ENCODE measurements around the gene IQGAP1. TPM values are rescaled to one million over a fixed set of nuclear protein-coding genes. Genes with fewer than 3 reads are reported as not detected.
A peak's percentile ranks its signal among the peaks of the same experiment; 100 is the strongest.

IQGAP1 gene
- total and polyA plus RNA-seq, 7 donors, result 31.1 to 72.2 (median 44.1) TPM

DNA sequence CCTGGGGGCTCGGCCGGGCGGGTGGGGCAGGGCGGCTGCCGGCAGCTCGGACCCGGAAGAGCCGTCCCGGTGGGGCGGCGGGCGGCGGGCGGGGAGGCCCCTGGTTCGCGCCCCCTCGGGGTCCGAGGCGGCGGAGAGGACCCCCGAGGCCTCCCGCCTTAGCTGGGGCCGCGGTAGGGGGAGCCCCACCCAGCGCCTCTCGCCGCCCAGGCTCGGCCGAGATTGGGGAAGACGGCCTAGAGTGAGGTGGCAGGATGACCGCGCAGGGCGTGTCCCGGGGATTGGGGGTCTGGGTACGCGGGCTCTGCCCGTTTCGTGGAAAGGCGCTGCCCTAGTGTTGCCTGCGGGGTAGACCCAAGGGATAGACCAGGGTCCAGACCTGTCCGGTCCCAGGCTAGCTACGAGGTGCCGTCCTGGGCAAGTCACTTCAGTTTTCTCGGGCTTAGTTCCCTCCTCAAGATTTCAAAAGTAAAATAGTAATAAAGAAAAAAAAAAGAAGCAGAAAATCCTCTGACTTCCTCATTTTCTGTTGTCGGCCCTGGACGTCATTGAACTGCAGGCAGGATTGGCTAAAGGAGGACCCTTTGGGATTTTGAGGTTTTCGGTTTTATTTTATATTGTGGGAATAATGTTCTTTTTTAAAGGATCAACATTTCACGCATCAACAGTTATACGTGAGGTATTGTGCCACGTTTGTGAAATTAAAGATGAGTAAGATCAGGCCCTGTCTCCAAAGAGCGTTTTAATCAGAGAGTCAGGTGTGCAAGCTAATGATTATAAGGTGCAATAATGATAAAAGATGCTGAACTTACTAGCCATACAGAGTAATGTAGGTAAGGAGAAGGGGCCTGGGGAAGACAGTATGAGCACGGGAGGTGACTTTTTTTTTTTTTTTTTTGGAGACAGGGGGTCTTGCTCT, 679 bp downstream of the IQGAP1 start:
- Histone ChIP-seq H3K27ac (peak overlapping the region; percentile 96), H3K4me3 (peak overlapping the region; percentile 77), H3K9me3 (no peaks in the 10 kb centered on the region), H3K36me3 (ENCODE audit: insufficient read depth in 1 of 2, low read depth in 1 of 2) (peaks cover 4 to 17% of the 10 kb centered on the region in 2 donors), H3K4me1 (peaks cover 48% of the 10 kb centered on the region), H3K27me3 (ENCODE audit: insufficient read depth in 3 of 3, low read length in 2 of 3) (no peaks in the 10 kb centered on the region)
- TF ChIP-seq, protein P1, sequence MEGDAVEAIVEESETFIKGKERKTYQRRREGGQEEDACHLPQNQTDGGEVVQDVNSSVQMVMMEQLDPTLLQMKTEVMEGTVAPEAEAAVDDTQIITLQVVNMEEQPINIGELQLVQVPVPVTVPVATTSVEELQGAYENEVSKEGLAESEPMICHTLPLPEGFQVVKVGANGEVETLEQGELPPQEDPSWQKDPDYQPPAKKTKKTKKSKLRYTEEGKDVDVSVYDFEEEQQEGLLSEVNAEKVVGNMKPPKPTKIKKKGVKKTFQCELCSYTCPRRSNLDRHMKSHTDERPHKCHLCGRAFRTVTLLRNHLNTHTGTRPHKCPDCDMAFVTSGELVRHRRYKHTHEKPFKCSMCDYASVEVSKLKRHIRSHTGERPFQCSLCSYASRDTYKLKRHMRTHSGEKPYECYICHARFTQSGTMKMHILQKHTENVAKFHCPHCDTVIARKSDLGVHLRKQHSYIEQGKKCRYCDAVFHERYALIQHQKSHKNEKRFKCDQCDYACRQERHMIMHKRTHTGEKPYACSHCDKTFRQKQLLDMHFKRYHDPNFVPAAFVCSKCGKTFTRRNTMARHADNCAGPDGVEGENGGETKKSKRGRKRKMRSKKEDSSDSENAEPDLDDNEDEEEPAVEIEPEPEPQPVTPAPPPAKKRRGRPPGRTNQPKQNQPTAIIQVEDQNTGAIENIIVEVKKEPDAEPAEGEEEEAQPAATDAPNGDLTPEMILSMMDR (IDR thresholded peaks at IDR 0.05), result no peak
- DNase-seq (peak; percentile 80 to 88), ATAC-seq (peak; percentile 43 to 60 (median 52))
- intact Hi-C loops (cut with DNase I), result loop anchor here in 1 of 2 donors (5.0 kb wide), 1 partner anchor 34 kb away; no protein-coding TSS in a partner anchor
- 1% methylated on average over 39 to 52 of the region's 52 CpGs for WGBS, 3 donors

DNA sequence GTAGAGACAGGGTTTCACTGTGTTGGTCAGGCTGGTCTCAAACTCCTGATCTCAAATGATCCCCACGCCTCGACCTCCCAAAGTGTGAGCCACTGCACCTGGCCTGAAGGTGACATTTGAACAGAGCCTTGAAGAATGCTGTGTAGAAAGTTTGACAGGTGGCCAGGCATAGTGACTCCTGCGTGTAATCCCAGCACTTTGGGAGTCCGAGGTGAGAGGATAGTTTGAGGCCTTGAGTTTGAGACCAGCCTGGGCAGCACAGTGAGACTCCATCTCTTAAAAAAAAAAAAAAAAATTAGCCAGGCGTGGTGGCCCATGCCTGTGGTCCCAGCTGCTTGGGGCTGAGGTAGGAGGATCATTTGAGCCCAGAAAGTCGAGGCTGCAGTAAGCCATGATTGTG, 1.5 kb downstream of the IQGAP1 start:
- Histone ChIP-seq H3K9me3 (no peaks in the 10 kb centered on the region), H3K27me3 (ENCODE audit: insufficient read depth in 3 of 3, low read length in 2 of 3) (no peaks in the 10 kb centered on the region), H3K4me1 (peaks cover 56% of the 10 kb centered on the region), H3K36me3 (ENCODE audit: insufficient read depth in 1 of 2, low read depth in 1 of 2) (peaks cover 4 to 17% of the 10 kb centered on the region in 2 donors), H3K4me3 (peak overlapping the region; percentile 77), H3K27ac (peak overlapping the region; percentile 96)
- ATAC-seq, result no peak
- WGBS, 3 donors, result 24 to 39% (median 26%) methylated on average over 6 of the region's 6 CpGs
- no peak for DNase-seq
- intact Hi-C loops (cut with DNase I), result loop anchor here in 1 of 2 donors (5.0 kb wide), 1 partner anchor 33 kb away; no protein-coding TSS in a partner anchor
- TF ChIP-seq, protein P1 (IDR thresholded peaks at IDR 0.05), result no peak

DNA sequence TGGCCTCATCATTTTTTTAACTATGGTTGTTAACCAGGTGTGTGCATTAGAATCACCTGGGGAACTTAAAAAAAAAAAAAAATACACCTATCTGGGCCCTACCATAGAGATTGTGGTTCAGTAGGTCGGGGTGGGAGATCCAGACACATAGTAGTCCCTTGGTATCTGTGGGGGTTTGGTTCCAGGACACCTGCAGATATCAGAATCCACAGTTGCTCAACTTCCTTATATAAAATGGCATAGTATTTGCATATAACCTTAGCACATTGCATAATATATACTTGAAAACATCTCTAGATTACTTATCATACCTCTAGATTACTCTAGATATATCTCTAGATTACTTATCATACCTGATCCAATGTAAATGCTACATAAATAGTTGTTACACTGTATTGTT, 5.0 kb downstream of the IQGAP1 start:
- ATAC-seq (no peak), DNase-seq (no peak)
- Histone ChIP-seq H3K4me3 (peak overlapping the region; percentile 1), H3K4me1 (peaks cover 83% of the 10 kb centered on the region), H3K27me3 (ENCODE audit: insufficient read depth in 3 of 3, low read length in 2 of 3) (no peaks in the 10 kb centered on the region), H3K9me3 (no peaks in the 10 kb centered on the region), H3K27ac (peak overlapping the region; percentile 96), H3K36me3 (ENCODE audit: insufficient read depth in 1 of 2, low read depth in 1 of 2) (peaks cover 4 to 17% of the 10 kb centered on the region in 2 donors)
- intact Hi-C loops (cut with DNase I), result loop anchor here in 1 of 2 donors (5.0 kb wide), 1 partner anchor 69 kb away; no protein-coding TSS in a partner anchor
- WGBS, 3 donors, result 93 to 100% (median 96%) methylated on average over 1 of the region's 1 CpG
- TF ChIP-seq, protein P1 (IDR thresholded peaks at IDR 0.05), result no peak

DNA sequence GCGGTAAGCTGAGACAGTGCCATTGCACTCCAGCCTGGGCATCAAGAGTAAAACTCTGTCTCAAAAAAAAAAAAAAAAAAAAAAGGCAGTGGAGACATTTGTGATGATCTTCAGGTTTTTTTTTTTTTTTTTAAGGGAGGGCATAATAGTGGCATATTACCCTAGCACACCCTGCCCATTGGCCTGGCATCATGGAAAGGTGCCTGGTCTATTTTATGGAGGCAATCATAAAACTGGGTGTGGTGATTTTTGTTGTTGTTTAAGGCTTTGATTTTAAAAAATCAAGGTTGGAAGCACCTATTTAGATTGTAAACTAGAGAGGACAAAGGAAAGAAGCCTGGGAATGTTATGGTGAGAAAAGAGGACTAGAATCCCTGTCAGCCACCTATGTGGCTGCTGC, 6.0 kb downstream of the IQGAP1 start:
- no peak for ATAC-seq
- DNase-seq, result no peak
- Histone ChIP-seq H3K36me3 (ENCODE audit: insufficient read depth in 1 of 2, low read depth in 1 of 2) (peaks cover 4 to 17% of the 10 kb centered on the region in 2 donors), H3K9me3 (no peaks in the 10 kb centered on the region), H3K4me3 (peak overlapping the region; percentile 1), H3K27me3 (ENCODE audit: insufficient read depth in 3 of 3, low read length in 2 of 3) (no peaks in the 10 kb centered on the region), H3K4me1 (peaks cover 92% of the 10 kb centered on the region), H3K27ac (peak overlapping the region; percentile 96)
- TF ChIP-seq, protein P1 (IDR thresholded peaks at IDR 0.05), result no peak
- WGBS, 3 donors, result 91 to 100% (median 93%) methylated on average over 1 of the region's 1 CpG
- intact Hi-C loops (cut with DNase I), result loop anchor here in 1 of 2 donors (5.0 kb wide), 1 partner anchor 68 kb away; no protein-coding TSS in a partner anchor

All from psoas muscle (tissue), 8 donors.